A673 (cell line): ENCODE data around the gene ACSS2.

Experiments
- EZH2 ChIP-seq: fragments of 200-600 bp; sonication (generic); IDR thresholded peaks from 2 replicates; pipeline ENCODE4 v1.6.1; 2017; ENCODE audit warnings: borderline replicate concordance, low read depth, mild to moderate bottlenecking, mixed read lengths, antibody characterized with exemption, low read length; ENCODE audit not compliant: poor library complexity, severe bottlenecking
- TF ChIP-seq, protein P1 (sequence below): fragments of 300-800, 200-600 bp; sonication (generic); conservative IDR thresholded peaks from 2 replicates; pipeline ENCODE4 v1.5.1; 2017; ENCODE audit warnings: low read depth, mild to moderate bottlenecking, antibody characterized with exemption, low read length, moderate library complexity, mixed read lengths

DNA sequence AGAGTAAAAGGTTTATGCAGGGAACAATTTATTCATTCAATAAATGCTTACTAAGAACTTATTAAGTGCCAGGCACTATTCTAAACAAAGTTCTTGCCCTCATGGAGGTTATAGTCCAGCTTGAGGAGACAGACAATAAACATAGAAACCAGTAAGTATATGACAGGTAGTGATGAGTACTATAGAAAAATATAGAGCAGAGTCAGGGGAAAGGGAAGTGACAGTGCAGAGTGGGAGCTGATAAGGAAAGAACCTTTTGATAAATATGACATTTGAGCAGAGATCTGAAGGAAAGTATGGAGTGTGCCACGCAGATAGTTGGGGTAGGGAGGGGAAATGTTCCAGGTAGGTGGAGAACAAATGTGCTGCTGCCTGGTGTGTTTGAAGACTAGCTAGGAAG lies 12.1 kb downstream of the ACSS2 start:
- TF ChIP-seq, protein P1, sequence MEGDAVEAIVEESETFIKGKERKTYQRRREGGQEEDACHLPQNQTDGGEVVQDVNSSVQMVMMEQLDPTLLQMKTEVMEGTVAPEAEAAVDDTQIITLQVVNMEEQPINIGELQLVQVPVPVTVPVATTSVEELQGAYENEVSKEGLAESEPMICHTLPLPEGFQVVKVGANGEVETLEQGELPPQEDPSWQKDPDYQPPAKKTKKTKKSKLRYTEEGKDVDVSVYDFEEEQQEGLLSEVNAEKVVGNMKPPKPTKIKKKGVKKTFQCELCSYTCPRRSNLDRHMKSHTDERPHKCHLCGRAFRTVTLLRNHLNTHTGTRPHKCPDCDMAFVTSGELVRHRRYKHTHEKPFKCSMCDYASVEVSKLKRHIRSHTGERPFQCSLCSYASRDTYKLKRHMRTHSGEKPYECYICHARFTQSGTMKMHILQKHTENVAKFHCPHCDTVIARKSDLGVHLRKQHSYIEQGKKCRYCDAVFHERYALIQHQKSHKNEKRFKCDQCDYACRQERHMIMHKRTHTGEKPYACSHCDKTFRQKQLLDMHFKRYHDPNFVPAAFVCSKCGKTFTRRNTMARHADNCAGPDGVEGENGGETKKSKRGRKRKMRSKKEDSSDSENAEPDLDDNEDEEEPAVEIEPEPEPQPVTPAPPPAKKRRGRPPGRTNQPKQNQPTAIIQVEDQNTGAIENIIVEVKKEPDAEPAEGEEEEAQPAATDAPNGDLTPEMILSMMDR = no peak
- TF ChIP-seq EZH2 = no peak
